GM21529 (cell line): Measurements from ENCODE around the gene PACS2.
"Not testable (repeated sequence)": the region's sequence is repeated elsewhere in the genome, so short reads cannot be mapped to it uniquely, and the experiment has no call there.

Source experiments
- ATAC-seq: cut with Tn5 transposase; IDR thresholded peaks from one replicate; pipeline ENCODE4 v1.9.1; 2021; ENCODE audit not compliant: unreplicated experiment

Gene PACS2

GRCh38 chr14:105348169-105348944 lies 33.8 kb downstream of the PACS2 start:
- no peak for ATAC-seq

GRCh38 chr14:105348945-105349699 lies 34.6 kb downstream of the PACS2 start:
- no peak for ATAC-seq

GRCh38 chr14:105349992-105350391 lies 35.4 kb downstream of the PACS2 start:
- no peak for ATAC-seq

GRCh38 chr14:105350450-105351244 lies 36.1 kb downstream of the PACS2 start:
- ATAC-seq, result no peak

- ATAC-seq, result no peak
Measured at GRCh38 chr14:105351410-105351809, 36.9 kb downstream of the PACS2 start.

GRCh38 chr14:105351920-105352851 lies 37.6 kb downstream of the PACS2 start:
- no peak for ATAC-seq

GRCh38 chr14:105353136-105353535 lies 38.6 kb downstream of the PACS2 start:
- no peak for ATAC-seq

- ATAC-seq, result no peak
Measured at GRCh38 chr14:105354541-105354940, 40.0 kb downstream of the PACS2 start.

GRCh38 chr14:105355049-105355575 lies 40.6 kb downstream of the PACS2 start:
- no peak for ATAC-seq

GRCh38 chr14:105355850-105356604 lies 41.5 kb downstream of the PACS2 start:
- ATAC-seq, result no peak

- ATAC-seq, result no peak
Measured at GRCh38 chr14:105356927-105357326, 42.4 kb downstream of the PACS2 start.

GRCh38 chr14:105357626-105358025 lies 43.1 kb downstream of the PACS2 start:
- no peak for ATAC-seq

- ATAC-seq, result no peak
Measured at GRCh38 chr14:105358140-105358846, 43.7 kb downstream of the PACS2 start.

- ATAC-seq, result no peak
Measured at GRCh38 chr14:105358943-105359342, 44.4 kb downstream of the PACS2 start.

- ATAC-seq, result not testable (repeated sequence)
Measured at GRCh38 chr14:105361412-105361811, 46.9 kb downstream of the PACS2 start.

GRCh38 chr14:105363847-105364708 lies 49.5 kb downstream of the PACS2 start:
- ATAC-seq, result no peak

- no peak for ATAC-seq
Measured at GRCh38 chr14:105365101-105365500, 50.6 kb downstream of the PACS2 start.

- ATAC-seq, result no peak
Measured at GRCh38 chr14:105365681-105366080, 51.1 kb downstream of the PACS2 start.
